HL-60/S4 treated with retinoic acid at 250 ng/mL for 4 days and 3 days (cell line): ENCODE results near the gene SGK1.
"Not testable (repeated sequence)": the region's sequence is repeated elsewhere in the genome, so short reads cannot be mapped to it uniquely, and the experiment has no call there.

Experiments
- in situ Hi-C: fragments of 300-500 bp; cut with MboI; formaldehyde crosslinking; loops from 2 replicates; pipeline ENCODE4 v1.7.0; 2022; ENCODE audit warnings: low sequenced_read_pairs

SGK1 gene

GRCh38 chr6:134328792-134329191, 10.9 kb upstream of the SGK1 start:
- in situ Hi-C loops, result no loop called here

GRCh38 chr6:134328138-134328537, 10.2 kb upstream of the SGK1 start:
- in situ Hi-C loops, result no loop called here

- in situ Hi-C loops, result not testable (repeated sequence)
Measured at GRCh38 chr6:134326192-134326591, 8.3 kb upstream of the SGK1 start.

GRCh38 chr6:134324766-134325165, 6.9 kb upstream of the SGK1 start:
- in situ Hi-C loops, result no loop called here

- in situ Hi-C loops, result no loop called here
Measured at GRCh38 chr6:134324141-134324540, 6.2 kb upstream of the SGK1 start.

GRCh38 chr6:134323698-134324097, 5.8 kb upstream of the SGK1 start:
- in situ Hi-C loops, result no loop called here

GRCh38 chr6:134323294-134323693, 5.4 kb upstream of the SGK1 start:
- in situ Hi-C loops, result no loop called here

GRCh38 chr6:134322216-134322615, 4.3 kb upstream of the SGK1 start:
- in situ Hi-C loops, result no loop called here

GRCh38 chr6:134321246-134321645, 3.3 kb upstream of the SGK1 start:
- in situ Hi-C loops, result no loop called here

GRCh38 chr6:134319686-134320085, 1.8 kb upstream of the SGK1 start:
- in situ Hi-C loops, result not testable (repeated sequence)

- in situ Hi-C loops, result no loop called here
Measured at GRCh38 chr6:134318974-134319281, 1.0 kb upstream of the SGK1 start.

- in situ Hi-C loops, result no loop called here
Measured at GRCh38 chr6:134318236-134318973, 493 bp upstream of the SGK1 start.

GRCh38 chr6:134316733-134317431, 1.0 kb downstream of the SGK1 start:
- in situ Hi-C loops, result no loop called here

- in situ Hi-C loops, result no loop called here
Measured at GRCh38 chr6:134315974-134316441, 1.9 kb downstream of the SGK1 start.

GRCh38 chr6:134315189-134315588, 2.7 kb downstream of the SGK1 start:
- in situ Hi-C loops, result no loop called here

GRCh38 chr6:134314006-134314821, 3.7 kb downstream of the SGK1 start:
- in situ Hi-C loops, result no loop called here

- in situ Hi-C loops, result no loop called here
Measured at GRCh38 chr6:134312038-134312660, 5.8 kb downstream of the SGK1 start.

GRCh38 chr6:134310817-134311216, 7.1 kb downstream of the SGK1 start:
- in situ Hi-C loops, result no loop called here

- in situ Hi-C loops, result no loop called here
Measured at GRCh38 chr6:134309983-134310605, 7.8 kb downstream of the SGK1 start.

- in situ Hi-C loops, result no loop called here
Measured at GRCh38 chr6:134309227-134309626, 8.7 kb downstream of the SGK1 start.

GRCh38 chr6:134308800-134309199, 9.1 kb downstream of the SGK1 start:
- in situ Hi-C loops, result no loop called here
